WTC11 (cell line): ENCODE measurements around the gene OVOL2. TPM values are rescaled to one million over a fixed set of nuclear protein-coding genes. Genes with fewer than 3 reads are reported as not detected.

Experiments used
- ATAC-seq: fragments of 200-7000 bp; cut with Tn5 transposase; 2 replicates; pipeline ENCODE4 v1.10.0; 2021; ENCODE audit warnings: mild to moderate bottlenecking, moderate library complexity
- CTCF ChIA-PET: fragments of 300-600 bp; sonication (Branson Sonifier 250); formaldehyde crosslinking; loops from one replicate; lab custom pipeline; 2021; ENCODE audit warnings: antibody characterized with exemption; lab: Charles Lee
- POLR2A ChIA-PET: fragments of 350-600 bp; sonication (Branson Sonifier 250); formaldehyde crosslinking; loops from one replicate; lab custom pipeline; 2021; ENCODE audit warnings: antibody characterized with exemption; lab: Charles Lee
- DNase-seq: peaks from one replicate; pipeline ENCODE4 v3.0.0; 2021; ENCODE audit warnings: low spot score
- H3K27ac Mint-ChIP-seq: 2 replicates; pipeline ENCODE4 v1.8.0; 2021; ENCODE audit warnings: mixed read lengths
- H3K27me3 Mint-ChIP-seq: 2 replicates; pipeline ENCODE4 v1.8.0; 2021; ENCODE audit warnings: low read depth, mild to moderate bottlenecking, moderate library complexity, mixed read lengths
- H3K36me3 Mint-ChIP-seq: 2 replicates; pipeline ENCODE4 v1.8.0; 2021; ENCODE audit warnings: mixed read lengths
- H3K4me1 Mint-ChIP-seq: 2 replicates; pipeline ENCODE4 v1.8.0; 2022; ENCODE audit warnings: mixed read lengths
- H3K4me3 Mint-ChIP-seq: 2 replicates; pipeline ENCODE4 v1.8.0; 2021; ENCODE audit warnings: mild to moderate bottlenecking, moderate library complexity, mixed read lengths
- H3K9me3 Mint-ChIP-seq: 2 replicates; pipeline ENCODE4 v1.8.0; 2021; ENCODE audit warnings: mixed read lengths
- FOXJ3 ChIP-seq: sonication (generic); formaldehyde crosslinking; IDR thresholded peaks from 2 replicates; pipeline ENCODE4 v1.9.0; 2021; ENCODE audit warnings: missing genetic modification reagents, mild to moderate bottlenecking, borderline replicate concordance
- FOXP1 ChIP-seq: sonication (generic); formaldehyde crosslinking; IDR thresholded peaks from 2 replicates; pipeline ENCODE4 v1.8.0; 2022; ENCODE audit warnings: missing genetic modification reagents, mild to moderate bottlenecking, moderate library complexity, borderline replicate concordance
- GABPB1 ChIP-seq: sonication (generic); formaldehyde crosslinking; IDR thresholded peaks from 2 replicates; pipeline ENCODE4 v1.8.1; 2023; ENCODE audit warnings: mild to moderate bottlenecking, missing genetic modification reagents
- GTF2I ChIP-seq: fragments of 250-450 bp; sonication (Bioruptor Pico); conservative IDR thresholded peaks from 2 replicates; pipeline ENCODE4 v1.4.0; 2021; ENCODE audit warnings: mild to moderate bottlenecking
- KAT7 ChIP-seq: sonication (generic); formaldehyde crosslinking; IDR thresholded peaks from 2 replicates; pipeline ENCODE4 v1.8.1; 2023; ENCODE audit warnings: missing genetic modification reagents, mild to moderate bottlenecking, borderline replicate concordance
- PRRX2 ChIP-seq: fragments of 250-450 bp; sonication (Bioruptor Pico); IDR thresholded peaks from 2 replicates; pipeline ENCODE4 v1.8.0; 2021; ENCODE audit warnings: mild to moderate bottlenecking
- RORB ChIP-seq: fragments of 250-450 bp; sonication (Bioruptor Pico); IDR thresholded peaks from 2 replicates; pipeline ENCODE4 v1.9.0; 2021; ENCODE audit warnings: mild to moderate bottlenecking
- SOX15 ChIP-seq: fragments of 250-450 bp; sonication (Bioruptor Pico); IDR thresholded peaks from 2 replicates; pipeline ENCODE4 v1.9.0; 2021; ENCODE audit warnings: mild to moderate bottlenecking
- SP1 ChIP-seq: sonication (generic); formaldehyde crosslinking; conservative IDR thresholded peaks from 2 replicates; pipeline ENCODE4 v1.8.1; 2022; ENCODE audit warnings: missing genetic modification reagents
- TCF7 ChIP-seq: sonication (generic); formaldehyde crosslinking; IDR thresholded peaks from 2 replicates; pipeline ENCODE4 v1.8.0; 2022; ENCODE audit warnings: mild to moderate bottlenecking, low read depth, missing genetic modification reagents, moderate library complexity
- TEAD1 ChIP-seq: sonication (generic); formaldehyde crosslinking; IDR thresholded peaks from 2 replicates; pipeline ENCODE4 v1.8.0; 2022; ENCODE audit warnings: mild to moderate bottlenecking, missing genetic modification reagents
- TEAD4 ChIP-seq: sonication (generic); formaldehyde crosslinking; IDR thresholded peaks from 2 replicates; pipeline ENCODE4 v1.8.0; 2022; ENCODE audit warnings: mild to moderate bottlenecking, missing genetic modification reagents
- TP53 ChIP-seq: sonication (generic); formaldehyde crosslinking; IDR thresholded peaks from 2 replicates; pipeline ENCODE4 v1.8.1; 2023; ENCODE audit warnings: mild to moderate bottlenecking, missing genetic modification reagents
- ZNF121 ChIP-seq: sonication (generic); formaldehyde crosslinking; IDR thresholded peaks from 2 replicates; pipeline ENCODE4 v1.8.0; 2023; ENCODE audit warnings: missing genetic modification reagents
- ZNF138 ChIP-seq: sonication (generic); formaldehyde crosslinking; conservative IDR thresholded peaks from 2 replicates; pipeline ENCODE4 v1.8.1; 2022; ENCODE audit warnings: mild to moderate bottlenecking, moderate library complexity, missing genetic modification reagents
- ZNF423 ChIP-seq: fragments of 250-450 bp; sonication (Bioruptor Pico); IDR thresholded peaks from 2 replicates; pipeline ENCODE4 v2.1.2; 2022; ENCODE audit warnings: mild to moderate bottlenecking, moderate library complexity
- total RNA-seq: library from RNA; stranded (reverse); gene quantifications from 3 replicates; pipeline ENCODE4 v1.2.3, GENCODE V29; 2021
- TF ChIP-seq, protein P1 (sequence below): fragments of 250-450 bp; sonication (Bioruptor Pico); conservative IDR thresholded peaks from 2 replicates; pipeline ENCODE4 v1.9.0; 2021; ENCODE audit warnings: mild to moderate bottlenecking
- TF ChIP-seq, protein P2 (sequence below): sonication (generic); formaldehyde crosslinking; IDR thresholded peaks from 2 replicates; pipeline ENCODE4 v1.8.1; 2023; ENCODE audit warnings: mild to moderate bottlenecking, missing genetic modification reagents
- TF ChIP-seq, protein P3 (sequence below): sonication (generic); formaldehyde crosslinking; IDR thresholded peaks from 2 replicates; pipeline ENCODE4 v1.8.0; 2023; ENCODE audit warnings: mild to moderate bottlenecking, missing genetic modification reagents
- TF ChIP-seq, protein P4 (sequence below): fragments of 250-450 bp; sonication (Bioruptor Pico); IDR thresholded peaks from 2 replicates; pipeline ENCODE4 v1.9.0; 2021; ENCODE audit warnings: mild to moderate bottlenecking
- TF ChIP-seq, protein P5 (sequence below): sonication (generic); formaldehyde crosslinking; IDR thresholded peaks from 2 replicates; pipeline ENCODE4 v1.8.0; 2022; ENCODE audit warnings: mild to moderate bottlenecking, missing genetic modification reagents
- TF ChIP-seq, protein P6 (sequence below): sonication (generic); formaldehyde crosslinking; IDR thresholded peaks from 2 replicates; pipeline ENCODE4 v1.8.1; 2022; ENCODE audit warnings: mild to moderate bottlenecking, moderate library complexity, missing genetic modification reagents
- TF ChIP-seq, protein P7 (sequence below): sonication (generic); formaldehyde crosslinking; IDR thresholded peaks from 2 replicates; pipeline ENCODE4 v1.8.0; 2022; ENCODE audit warnings: mild to moderate bottlenecking, missing genetic modification reagents

Gene OVOL2
- total RNA-seq, 1 experiment from 2014 or later, result 9.8 TPM

DNA sequence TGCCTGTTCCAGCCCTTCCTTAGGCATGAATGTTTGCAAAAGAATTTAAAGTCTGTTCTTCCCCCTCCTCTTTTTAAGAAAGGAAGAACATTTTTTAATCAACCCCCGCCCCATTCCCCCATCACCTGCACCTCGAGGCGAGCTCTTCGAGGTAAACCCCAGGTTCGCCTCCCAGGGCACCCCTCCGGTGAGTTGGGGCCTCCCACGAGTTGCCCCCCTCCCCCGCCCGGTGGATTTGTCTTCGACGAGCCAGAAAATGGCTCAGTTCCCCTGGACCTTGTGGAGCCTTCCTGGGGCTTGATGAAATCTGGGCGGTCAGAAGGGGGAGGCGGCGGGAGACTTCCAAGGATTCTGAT is 256 bp upstream of the OVOL2 start (continued):
- no peak for TF ChIP-seq ZNF121
- TF ChIP-seq KAT7, result no peak
- peak; percentile 39; the same call in 1 of the 2 replicates for TF ChIP-seq TEAD1 (CRISPR knock-in tag)
- TF ChIP-seq ZNF423 (CRISPR knock-in tag), result no peak
- TF ChIP-seq GTF2I (CRISPR knock-in tag), result no peak
- no peak for TF ChIP-seq PRRX2 (CRISPR knock-in tag)
- TF ChIP-seq SOX15 (CRISPR knock-in tag), result no peak
- TF ChIP-seq, protein P1, sequence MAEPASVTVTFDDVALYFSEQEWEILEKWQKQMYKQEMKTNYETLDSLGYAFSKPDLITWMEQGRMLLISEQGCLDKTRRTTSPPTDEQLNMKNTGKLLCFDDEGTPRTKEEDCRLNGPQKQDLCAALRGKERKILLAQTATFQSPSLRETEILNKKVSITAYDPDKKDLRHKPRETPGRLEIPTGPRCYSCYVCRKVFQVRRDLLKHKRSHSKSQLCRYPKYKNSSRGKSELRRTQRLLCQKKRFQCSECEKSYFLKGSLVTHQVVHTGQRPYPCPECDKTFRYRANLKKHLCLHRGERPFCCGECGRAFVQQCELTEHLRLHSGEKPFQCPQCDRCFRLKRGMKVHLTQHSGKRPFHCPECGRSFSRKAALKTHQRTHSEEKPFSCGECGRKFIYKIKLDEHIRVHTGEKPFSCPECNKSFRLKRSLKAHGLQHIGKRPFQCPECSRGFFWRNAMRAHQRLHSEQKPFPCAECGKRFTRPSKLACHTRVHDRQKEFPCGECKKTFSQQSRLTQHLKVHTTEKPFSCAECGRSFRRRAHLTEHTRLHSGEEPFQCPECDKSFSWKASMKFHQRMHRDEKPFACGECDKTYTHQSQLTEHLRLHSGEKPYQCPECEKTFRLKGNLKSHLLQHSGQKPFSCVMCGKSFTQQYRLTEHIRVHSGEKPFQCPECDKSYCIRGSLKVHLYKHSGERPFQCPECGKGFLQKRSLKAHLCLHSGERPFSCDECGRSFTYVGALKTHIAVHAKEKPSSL (CRISPR knock-in tag), result no peak
- TF ChIP-seq GABPB1, result no peak
- no peak for TF ChIP-seq SP1 (CRISPR knock-in tag)
- TF ChIP-seq RORB (CRISPR knock-in tag), result no peak
- TF ChIP-seq TP53 (CRISPR knock-in tag), result 0 out of 2 replicates have a peak, but pooled peaks have one; percentile 30
- TF ChIP-seq, protein P2, sequence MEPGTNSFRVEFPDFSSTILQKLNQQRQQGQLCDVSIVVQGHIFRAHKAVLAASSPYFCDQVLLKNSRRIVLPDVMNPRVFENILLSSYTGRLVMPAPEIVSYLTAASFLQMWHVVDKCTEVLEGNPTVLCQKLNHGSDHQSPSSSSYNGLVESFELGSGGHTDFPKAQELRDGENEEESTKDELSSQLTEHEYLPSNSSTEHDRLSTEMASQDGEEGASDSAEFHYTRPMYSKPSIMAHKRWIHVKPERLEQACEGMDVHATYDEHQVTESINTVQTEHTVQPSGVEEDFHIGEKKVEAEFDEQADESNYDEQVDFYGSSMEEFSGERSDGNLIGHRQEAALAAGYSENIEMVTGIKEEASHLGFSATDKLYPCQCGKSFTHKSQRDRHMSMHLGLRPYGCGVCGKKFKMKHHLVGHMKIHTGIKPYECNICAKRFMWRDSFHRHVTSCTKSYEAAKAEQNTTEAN (CRISPR knock-in tag), result 0 out of 2 replicates have a peak, but pooled peaks have one; percentile 11
- TF ChIP-seq, protein P3, sequence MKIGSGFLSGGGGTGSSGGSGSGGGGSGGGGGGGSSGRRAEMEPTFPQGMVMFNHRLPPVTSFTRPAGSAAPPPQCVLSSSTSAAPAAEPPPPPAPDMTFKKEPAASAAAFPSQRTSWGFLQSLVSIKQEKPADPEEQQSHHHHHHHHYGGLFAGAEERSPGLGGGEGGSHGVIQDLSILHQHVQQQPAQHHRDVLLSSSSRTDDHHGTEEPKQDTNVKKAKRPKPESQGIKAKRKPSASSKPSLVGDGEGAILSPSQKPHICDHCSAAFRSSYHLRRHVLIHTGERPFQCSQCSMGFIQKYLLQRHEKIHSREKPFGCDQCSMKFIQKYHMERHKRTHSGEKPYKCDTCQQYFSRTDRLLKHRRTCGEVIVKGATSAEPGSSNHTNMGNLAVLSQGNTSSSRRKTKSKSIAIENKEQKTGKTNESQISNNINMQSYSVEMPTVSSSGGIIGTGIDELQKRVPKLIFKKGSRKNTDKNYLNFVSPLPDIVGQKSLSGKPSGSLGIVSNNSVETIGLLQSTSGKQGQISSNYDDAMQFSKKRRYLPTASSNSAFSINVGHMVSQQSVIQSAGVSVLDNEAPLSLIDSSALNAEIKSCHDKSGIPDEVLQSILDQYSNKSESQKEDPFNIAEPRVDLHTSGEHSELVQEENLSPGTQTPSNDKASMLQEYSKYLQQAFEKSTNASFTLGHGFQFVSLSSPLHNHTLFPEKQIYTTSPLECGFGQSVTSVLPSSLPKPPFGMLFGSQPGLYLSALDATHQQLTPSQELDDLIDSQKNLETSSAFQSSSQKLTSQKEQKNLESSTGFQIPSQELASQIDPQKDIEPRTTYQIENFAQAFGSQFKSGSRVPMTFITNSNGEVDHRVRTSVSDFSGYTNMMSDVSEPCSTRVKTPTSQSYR (CRISPR knock-in tag), result no peak
- no peak for TF ChIP-seq FOXP1
- TF ChIP-seq FOXJ3 (CRISPR knock-in tag), result no peak
- TF ChIP-seq, protein P4, sequence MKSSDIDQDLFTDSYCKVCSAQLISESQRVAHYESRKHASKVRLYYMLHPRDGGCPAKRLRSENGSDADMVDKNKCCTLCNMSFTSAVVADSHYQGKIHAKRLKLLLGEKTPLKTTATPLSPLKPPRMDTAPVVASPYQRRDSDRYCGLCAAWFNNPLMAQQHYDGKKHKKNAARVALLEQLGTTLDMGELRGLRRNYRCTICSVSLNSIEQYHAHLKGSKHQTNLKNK (CRISPR knock-in tag), result no peak

DNA sequence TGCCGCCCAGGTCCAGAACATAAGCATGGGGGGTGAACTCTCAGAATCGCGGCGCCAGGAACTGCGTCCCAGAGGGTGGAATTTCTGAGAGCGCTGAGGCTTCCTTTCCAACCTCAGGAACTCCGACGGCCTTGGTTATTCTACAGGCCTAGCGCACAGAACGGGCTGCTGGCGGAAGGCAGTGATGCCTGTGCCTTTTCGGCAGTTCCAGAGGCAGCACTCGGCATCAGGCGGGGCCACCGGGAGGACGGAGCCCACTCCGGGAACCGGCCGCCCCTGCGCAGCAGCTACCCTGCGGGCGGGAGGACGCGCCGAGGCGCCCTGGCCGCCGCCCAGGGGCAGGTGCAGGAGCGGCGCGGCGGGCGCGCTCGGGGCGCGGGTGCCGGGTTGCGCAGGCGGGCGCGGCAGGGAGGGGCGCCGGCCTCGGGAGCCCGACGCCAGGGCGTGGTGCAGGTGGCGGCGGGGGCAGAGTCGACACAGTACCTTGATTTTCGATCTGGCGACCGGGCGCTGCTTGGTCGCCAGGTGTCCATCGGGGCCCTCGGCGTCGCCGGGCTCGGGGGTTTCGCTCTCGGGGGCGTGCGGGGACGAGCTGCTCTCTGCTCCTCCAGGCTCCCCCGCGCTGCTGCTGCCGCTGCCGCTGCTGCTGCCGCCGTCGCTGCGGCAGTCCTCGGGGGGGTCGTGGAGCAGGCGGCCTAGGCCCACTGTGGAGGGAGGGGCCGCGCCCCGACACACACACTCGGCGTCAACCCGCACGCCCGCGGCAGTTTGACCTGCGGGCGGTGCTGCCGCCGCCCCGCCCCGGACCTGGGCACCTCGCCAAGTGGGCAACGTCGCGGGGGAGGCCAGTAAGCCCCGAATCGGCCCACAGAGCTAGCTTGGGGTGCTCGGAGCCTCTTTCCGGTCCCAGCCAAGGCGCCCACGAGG is 1.3 kb downstream of the OVOL2 start:
- no peaks in the 10 kb centered on the region for H3K36me3 Mint-ChIP-seq
- DNase-seq, result peak; percentile 58
- CTCF ChIA-PET, result interaction anchor here (1.4 kb wide), 1 partner anchor 60 kb away, joined by 4 read pairs; no protein-coding TSS in a partner anchor
- no peak for TF ChIP-seq ZNF138 (CRISPR knock-in tag)
- TF ChIP-seq SOX15 (CRISPR knock-in tag), result no peak
- TF ChIP-seq TCF7 (CRISPR knock-in tag), result no peak
- TF ChIP-seq, protein P5, sequence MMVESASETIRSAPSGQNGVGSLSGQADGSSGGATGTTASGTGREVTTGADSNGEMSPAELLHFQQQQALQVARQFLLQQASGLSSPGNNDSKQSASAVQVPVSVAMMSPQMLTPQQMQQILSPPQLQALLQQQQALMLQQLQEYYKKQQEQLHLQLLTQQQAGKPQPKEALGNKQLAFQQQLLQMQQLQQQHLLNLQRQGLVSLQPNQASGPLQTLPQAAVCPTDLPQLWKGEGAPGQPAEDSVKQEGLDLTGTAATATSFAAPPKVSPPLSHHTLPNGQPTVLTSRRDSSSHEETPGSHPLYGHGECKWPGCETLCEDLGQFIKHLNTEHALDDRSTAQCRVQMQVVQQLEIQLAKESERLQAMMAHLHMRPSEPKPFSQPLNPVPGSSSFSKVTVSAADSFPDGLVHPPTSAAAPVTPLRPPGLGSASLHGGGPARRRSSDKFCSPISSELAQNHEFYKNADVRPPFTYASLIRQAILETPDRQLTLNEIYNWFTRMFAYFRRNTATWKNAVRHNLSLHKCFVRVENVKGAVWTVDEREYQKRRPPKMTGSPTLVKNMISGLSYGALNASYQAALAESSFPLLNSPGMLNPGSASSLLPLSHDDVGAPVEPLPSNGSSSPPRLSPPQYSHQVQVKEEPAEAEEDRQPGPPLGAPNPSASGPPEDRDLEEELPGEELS (CRISPR knock-in tag), result 0 out of 2 replicates have a peak, but pooled peaks have one; percentile 18
- TF ChIP-seq, protein P6, sequence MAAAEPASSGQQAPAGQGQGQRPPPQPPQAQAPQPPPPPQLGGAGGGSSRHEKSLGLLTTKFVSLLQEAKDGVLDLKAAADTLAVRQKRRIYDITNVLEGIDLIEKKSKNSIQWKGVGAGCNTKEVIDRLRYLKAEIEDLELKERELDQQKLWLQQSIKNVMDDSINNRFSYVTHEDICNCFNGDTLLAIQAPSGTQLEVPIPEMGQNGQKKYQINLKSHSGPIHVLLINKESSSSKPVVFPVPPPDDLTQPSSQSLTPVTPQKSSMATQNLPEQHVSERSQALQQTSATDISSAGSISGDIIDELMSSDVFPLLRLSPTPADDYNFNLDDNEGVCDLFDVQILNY (CRISPR knock-in tag), result no peak
- peak; percentile 35; the same call in 1 of the 2 replicates for TF ChIP-seq KAT7
- TF ChIP-seq, protein P2 (CRISPR knock-in tag), result no peak
- no peak for TF ChIP-seq TEAD4 (CRISPR knock-in tag)
- TF ChIP-seq SP1 (CRISPR knock-in tag), result no peak
- TF ChIP-seq, protein P7, sequence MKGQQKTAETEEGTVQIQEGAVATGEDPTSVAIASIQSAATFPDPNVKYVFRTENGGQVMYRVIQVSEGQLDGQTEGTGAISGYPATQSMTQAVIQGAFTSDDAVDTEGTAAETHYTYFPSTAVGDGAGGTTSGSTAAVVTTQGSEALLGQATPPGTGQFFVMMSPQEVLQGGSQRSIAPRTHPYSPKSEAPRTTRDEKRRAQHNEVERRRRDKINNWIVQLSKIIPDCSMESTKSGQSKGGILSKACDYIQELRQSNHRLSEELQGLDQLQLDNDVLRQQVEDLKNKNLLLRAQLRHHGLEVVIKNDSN, result 0 out of 2 replicates have a peak, but pooled peaks have one; percentile 4

More for the DNA sequence above, 1.3 kb downstream of the OVOL2 start:
- H3K9me3 Mint-ChIP-seq, result no peaks in the 10 kb centered on the region
- H3K27ac Mint-ChIP-seq, result no peak overlapping the region
- H3K4me1 Mint-ChIP-seq, result peaks cover 29% of the 10 kb centered on the region
- H3K4me3 Mint-ChIP-seq, result peak overlapping the region; percentile 73
- H3K27me3 Mint-ChIP-seq, result peaks cover 33% of the 10 kb centered on the region
- POLR2A ChIA-PET, result interaction anchor here (0.6 to 1.5 kb wide), 2 partner anchors 89 to 116 kb away, joined by 3 to 4 read pairs; no protein-coding TSS in a partner anchor
- peak; percentile 31 for ATAC-seq
